ENCODE measurements around the gene ENOX1.
"Not testable (repeated sequence)": the region's sequence is repeated elsewhere in the genome, so short reads cannot be mapped to it uniquely, and the experiment has no call there.

Gene ENOX1

GRCh38 chr13:43432958-43433357 is 353.8 kb downstream of the ENOX1 start:
- DNase-seq (ENCODE audit: low read depth, low spot score): no peak

- DNase-seq (ENCODE audit: low read depth, low spot score): no peak
These were observed 354.9 kb downstream of the ENOX1 start for GRCh38 chr13:43431841-43432240.

- no peak for DNase-seq (ENCODE audit: low read depth, low spot score)
These were observed 355.5 kb downstream of the ENOX1 start for GRCh38 chr13:43431290-43431716.

- DNase-seq (ENCODE audit: low read depth, low spot score): no peak
These were observed 358.1 kb downstream of the ENOX1 start for GRCh38 chr13:43428545-43429296.

- no peak for DNase-seq (ENCODE audit: low read depth, low spot score)
These were observed 360.4 kb downstream of the ENOX1 start for GRCh38 chr13:43426355-43426754.

- no peak for DNase-seq (ENCODE audit: low read depth, low spot score)
These were observed 361.5 kb downstream of the ENOX1 start for GRCh38 chr13:43425234-43425633.

- DNase-seq (ENCODE audit: low read depth, low spot score): no peak
These were observed 362.4 kb downstream of the ENOX1 start for GRCh38 chr13:43424412-43424811.

GRCh38 chr13:43422116-43422515 is 364.7 kb downstream of the ENOX1 start:
- DNase-seq (ENCODE audit: low read depth, low spot score): no peak

GRCh38 chr13:43416842-43417241 is 369.9 kb downstream of the ENOX1 start:
- not testable (repeated sequence) for DNase-seq (ENCODE audit: low read depth, low spot score)

- DNase-seq (ENCODE audit: low read depth, low spot score): not testable (repeated sequence)
These were observed 370.4 kb downstream of the ENOX1 start for GRCh38 chr13:43416408-43416807.

- not testable (repeated sequence) for DNase-seq (ENCODE audit: low read depth, low spot score)
These were observed 370.8 kb downstream of the ENOX1 start for GRCh38 chr13:43415903-43416391.

GRCh38 chr13:43414111-43414510 is 372.7 kb downstream of the ENOX1 start:
- no peak for DNase-seq (ENCODE audit: low read depth, low spot score)

GRCh38 chr13:43411741-43412140 is 375.0 kb downstream of the ENOX1 start:
- no peak for DNase-seq (ENCODE audit: low read depth, low spot score)

- DNase-seq (ENCODE audit: low read depth, low spot score): no peak
These were observed 375.6 kb downstream of the ENOX1 start for GRCh38 chr13:43411211-43411610.

GRCh38 chr13:43408274-43408673 is 378.5 kb downstream of the ENOX1 start:
- DNase-seq (ENCODE audit: low read depth, low spot score): no peak

GRCh38 chr13:43407023-43407581 is 379.7 kb downstream of the ENOX1 start:
- DNase-seq (ENCODE audit: low read depth, low spot score): no peak

GRCh38 chr13:43405457-43405856 is 381.3 kb downstream of the ENOX1 start:
- no peak for DNase-seq (ENCODE audit: low read depth, low spot score)

- no peak for DNase-seq (ENCODE audit: low read depth, low spot score)
These were observed 384.4 kb downstream of the ENOX1 start for GRCh38 chr13:43402380-43402779.

GRCh38 chr13:43401361-43401760 is 385.4 kb downstream of the ENOX1 start:
- DNase-seq (ENCODE audit: low read depth, low spot score): no peak

- no peak for DNase-seq (ENCODE audit: low read depth, low spot score)
These were observed 389.7 kb downstream of the ENOX1 start for GRCh38 chr13:43397111-43397510.

GRCh38 chr13:43391036-43391435 is 395.7 kb downstream of the ENOX1 start:
- no peak for DNase-seq (ENCODE audit: low read depth, low spot score)

GRCh38 chr13:43390619-43391018 is 396.2 kb downstream of the ENOX1 start:
- no peak for DNase-seq (ENCODE audit: low read depth, low spot score)

- no peak for DNase-seq (ENCODE audit: low read depth, low spot score)
These were observed 396.8 kb downstream of the ENOX1 start for GRCh38 chr13:43389983-43390382.

Data from activated naive CD8-positive, alpha-beta T cell treated with anti-CD3 and anti-CD28 coated beads, Interleukin-2, amount 50 U/mL, for 16 hours (primary cell).